Activated CD4-positive, alpha-beta T cell treated with anti-CD3 and anti-CD28 coated beads, Interleukin-2, amount 50 U/mL, for 4 hours (primary cell): ENCODE measurements around the gene CDH13.

Experiments
- DNase-seq, 2 experiments: peaks; one replicate each; pipeline ENCODE4 v3.0.0-alpha.2; 2020

CDH13 gene

GRCh38 chr16:82629441-82630027 lies 2.8 kb downstream of the CDH13 start:
- DNase-seq, result no peak

GRCh38 chr16:82630219-82630618 lies 3.5 kb downstream of the CDH13 start:
- no peak for DNase-seq

- no peak for DNase-seq
These were observed 3.9 kb downstream of the CDH13 start for GRCh38 chr16:82630688-82631087.

- DNase-seq, result no peak
These were observed 5.2 kb downstream of the CDH13 start for GRCh38 chr16:82631701-82632685.

- DNase-seq, result no peak
These were observed 7.3 kb downstream of the CDH13 start for GRCh38 chr16:82633964-82634600.

- DNase-seq, result no peak
These were observed 8.3 kb downstream of the CDH13 start for GRCh38 chr16:82634955-82635610.

GRCh38 chr16:82636485-82636884 lies 9.7 kb downstream of the CDH13 start:
- no peak for DNase-seq

GRCh38 chr16:82636958-82637357 lies 10.2 kb downstream of the CDH13 start:
- no peak for DNase-seq

- DNase-seq, result no peak
These were observed 11.5 kb downstream of the CDH13 start for GRCh38 chr16:82638095-82638798.

GRCh38 chr16:82639263-82639662 lies 12.5 kb downstream of the CDH13 start:
- DNase-seq, result no peak

GRCh38 chr16:82639666-82640336 lies 13.0 kb downstream of the CDH13 start:
- peak; percentile 41 to 42 for DNase-seq

- DNase-seq, result no peak
These were observed 14.7 kb downstream of the CDH13 start for GRCh38 chr16:82641336-82641984.

- DNase-seq, result no peak
These were observed 16.4 kb downstream of the CDH13 start for GRCh38 chr16:82643136-82643535.

- no peak for DNase-seq
These were observed 17.3 kb downstream of the CDH13 start for GRCh38 chr16:82643936-82644630.

- DNase-seq, result no peak
These were observed 19.7 kb downstream of the CDH13 start for GRCh38 chr16:82646504-82646903.

GRCh38 chr16:82649766-82650165 lies 23.0 kb downstream of the CDH13 start:
- DNase-seq, result no peak

GRCh38 chr16:82650804-82651203 lies 24.0 kb downstream of the CDH13 start:
- no peak for DNase-seq

- DNase-seq, result no peak
These were observed 25.3 kb downstream of the CDH13 start for GRCh38 chr16:82651921-82652601.

GRCh38 chr16:82652826-82653225 lies 26.1 kb downstream of the CDH13 start:
- no peak for DNase-seq
